HT-29 (cell line): ENCODE data around the gene ICE1. TPM values are rescaled to one million over a fixed set of nuclear protein-coding genes. Genes with fewer than 3 reads are reported as not detected.
"Not testable (repeated sequence)": the region's sequence is repeated elsewhere in the genome, so short reads cannot be mapped to it uniquely, and the experiment has no call there.

Source experiments
- DNase-seq: peaks from one replicate; pipeline ENCODE4 v3.0.0-alpha.2; 2015; ENCODE audit warnings: low spot score
- total RNA-seq: library from RNA; depleted of rRNA; stranded (reverse); fragments of >200 nt; shearing (Covaris generic); gene quantifications from 2 replicates; pipeline ENCODE4 v1.2.3, GENCODE V29; 2014

The ICE1 gene
- total RNA-seq, 1 experiment from 2014 or later: 18.1 TPM

- DNase-seq: no peak
Measured at GRCh38 chr5:5487585-5488360, 65.3 kb downstream of the ICE1 start.

- DNase-seq: no peak
Measured at GRCh38 chr5:5490774-5491347, 68.4 kb downstream of the ICE1 start.

GRCh38 chr5:5492087-5492933 lies 69.8 kb downstream of the ICE1 start:
- DNase-seq: peak; percentile 83

- DNase-seq: not testable (repeated sequence)
Measured at GRCh38 chr5:5492934-5493271, 70.4 kb downstream of the ICE1 start.

GRCh38 chr5:5494489-5495402 lies 72.3 kb downstream of the ICE1 start:
- peak; percentile 43 for DNase-seq

- DNase-seq: peak; percentile 44
Measured at GRCh38 chr5:5497152-5497788, 74.8 kb downstream of the ICE1 start.

- DNase-seq: no peak
Measured at GRCh38 chr5:5499442-5499841, 77.0 kb downstream of the ICE1 start.

GRCh38 chr5:5504325-5504724 lies 81.8 kb downstream of the ICE1 start:
- DNase-seq: no peak

- no peak for DNase-seq
Measured at GRCh38 chr5:5505815-5506214, 83.3 kb downstream of the ICE1 start.

GRCh38 chr5:5508391-5508790 lies 85.9 kb downstream of the ICE1 start:
- no peak for DNase-seq

GRCh38 chr5:5511904-5512416 lies 89.5 kb downstream of the ICE1 start:
- no peak for DNase-seq

- no peak for DNase-seq
Measured at GRCh38 chr5:5512543-5512942, 90.1 kb downstream of the ICE1 start.

GRCh38 chr5:5520622-5521021 lies 98.1 kb downstream of the ICE1 start:
- DNase-seq: not testable (repeated sequence)

- DNase-seq: no peak
Measured at GRCh38 chr5:5521029-5521428, 98.6 kb downstream of the ICE1 start.

- no peak for DNase-seq
Measured at GRCh38 chr5:5521478-5521877, 99.0 kb downstream of the ICE1 start.

- DNase-seq: no peak
Measured at GRCh38 chr5:5522336-5522735, 99.9 kb downstream of the ICE1 start.

- DNase-seq: no peak
Measured at GRCh38 chr5:5523066-5523505, 100.6 kb downstream of the ICE1 start.

GRCh38 chr5:5524327-5524726 lies 101.8 kb downstream of the ICE1 start:
- DNase-seq: no peak

GRCh38 chr5:5531371-5531770 lies 108.9 kb downstream of the ICE1 start:
- no peak for DNase-seq

- DNase-seq: no peak
Measured at GRCh38 chr5:5532306-5533076, 110.0 kb downstream of the ICE1 start.
